CD14-positive monocyte (primary cell): Measurements from ENCODE around the gene SLC22A14. TPM values are rescaled to one million over a fixed set of nuclear protein-coding genes. Genes with fewer than 3 reads are reported as not detected.

Source experiments
- DNase-seq, 3 donors: peaks; one replicate each; pipeline ENCODE4 v3.0.0-alpha.2; 2011 to 2022
- H2AFZ ChIP-seq: 2 replicates; pipeline ENCODE4 v1.6.0; 2012; ENCODE audit warnings: mild to moderate bottlenecking, low read depth, low read length, inconsistent platforms; ENCODE audit not compliant: insufficient read depth, poor library complexity, severe bottlenecking
- H3K27ac ChIP-seq, 2 donors: 1 replicate in 1 of 2; 2 replicates in 1 of 2; pipeline ENCODE4 v1.5.1; 2012 to 2013; ENCODE audit warnings: low read length in 2 of 2, control low read depth in 1 of 2, inconsistent platforms in 1 of 2, low read depth in 1 of 2, mild to moderate bottlenecking in 1 of 2
- H3K27me3 ChIP-seq, 2 donors: one replicate each; pipeline versions ENCODE4 v1.6.0 to v1.6.1; 2011 to 2013; ENCODE audit warnings: low read length in 2 of 2; ENCODE audit not compliant: control insufficient read depth in 2 of 2, insufficient read depth in 2 of 2
- H3K36me3 ChIP-seq, 2 donors: replicated peaks in 1 of 2; 1 replicate in 1 of 2; 2 replicates in 1 of 2; pipeline versions ENCODE4 v1.5.1 to v1.6.1; 2012 to 2013; ENCODE audit warnings: low read length in 2 of 2, control low read depth in 1 of 2, inconsistent platforms in 1 of 2, mild to moderate bottlenecking in 1 of 2; ENCODE audit not compliant: insufficient read depth in 2 of 2, control insufficient read depth in 1 of 2
- H3K4me1 ChIP-seq, 2 donors: 1 replicate in 1 of 2; 2 replicates in 1 of 2; pipeline versions ENCODE4 v1.5.1 to v1.6.1; 2012 to 2013; ENCODE audit warnings: low read length in 2 of 2, control low read depth in 1 of 2, inconsistent platforms in 1 of 2, mild to moderate bottlenecking in 1 of 2, moderate library complexity in 1 of 2; ENCODE audit not compliant: insufficient read depth in 2 of 2, control insufficient read depth in 1 of 2
- H3K4me2 ChIP-seq: replicated peaks from 2 replicates; pipeline ENCODE3; 2012; ENCODE audit warnings: low read length, moderate library complexity, mild to moderate bottlenecking; ENCODE audit not compliant: poor library complexity, severe bottlenecking; ENCODE audit errors: extremely low read depth
- H3K4me3 ChIP-seq, 3 experiments: fragments of 200-600 bp in 1 of 3; sonication (generic) in 1 of 3; replicated peaks in 1 of 3; 1 replicate in 2 of 3; 2 replicates in 1 of 3; pipeline ENCODE4 v1.5.1; 2011 to 2013; ENCODE audit warnings: low read length in 3 of 3, mild to moderate bottlenecking in 3 of 3, control low read depth in 2 of 3, low read depth in 2 of 3, inconsistent platforms in 1 of 3, moderate library complexity in 1 of 3
- H3K79me2 ChIP-seq: 2 replicates; pipeline ENCODE4 v1.6.0; 2012; ENCODE audit warnings: mild to moderate bottlenecking, control low read depth, inconsistent platforms, low read length, moderate library complexity; ENCODE audit not compliant: insufficient read depth
- H3K9ac ChIP-seq: 2 replicates; pipeline ENCODE4 v1.6.0; 2017; ENCODE audit warnings: low read length, mild to moderate bottlenecking; ENCODE audit not compliant: insufficient read depth, poor library complexity, severe bottlenecking
- H3K9me3 ChIP-seq, 2 donors: replicated peaks in 1 of 2; 1 replicate in 1 of 2; 2 replicates in 1 of 2; pipeline versions ENCODE4 v1.5.1 to v1.6.1; 2012 to 2013; ENCODE audit warnings: low read length in 2 of 2, control low read depth in 1 of 2; ENCODE audit not compliant: control insufficient read depth in 1 of 2, insufficient read depth in 1 of 2
- H4K20me1 ChIP-seq: 2 replicates; pipeline ENCODE4 v1.6.0; 2012; ENCODE audit warnings: mild to moderate bottlenecking, low read length, control low read depth, moderate library complexity; ENCODE audit not compliant: insufficient read depth
- H3K27ac Mint-ChIP-seq, 7 donors: one replicate each; pipeline ENCODE4 v1.8.0; 2020; ENCODE audit warnings: mild to moderate bottlenecking in 7 of 7, mixed read lengths in 7 of 7, moderate library complexity in 6 of 7, inconsistent platforms in 2 of 7
- H3K27me3 Mint-ChIP-seq, 3 donors: one replicate each; pipeline ENCODE4 v1.8.0; 2021 to 2022; ENCODE audit warnings: low read depth in 3 of 3, mild to moderate bottlenecking in 3 of 3, mixed read lengths in 3 of 3, moderate library complexity in 3 of 3, inconsistent platforms in 1 of 3
- H3K36me3 Mint-ChIP-seq, 2 donors: one replicate each; pipeline ENCODE4 v1.8.0; 2020; ENCODE audit warnings: mixed read lengths in 2 of 2, inconsistent platforms in 1 of 2, mild to moderate bottlenecking in 1 of 2
- H3K4me1 Mint-ChIP-seq: one replicate; pipeline ENCODE4 v1.8.0; 2020; ENCODE audit warnings: mild to moderate bottlenecking, mixed read lengths
- H3K4me3 Mint-ChIP-seq, 2 donors: one replicate each; pipeline ENCODE4 v1.8.0; 2020; ENCODE audit warnings: mild to moderate bottlenecking in 2 of 2, mixed read lengths in 2 of 2, moderate library complexity in 1 of 2
- H3K9me3 Mint-ChIP-seq, 7 donors: one replicate each; pipeline ENCODE4 v1.8.0; 2020 to 2022; ENCODE audit warnings: mixed read lengths in 7 of 7, mild to moderate bottlenecking in 6 of 7, moderate library complexity in 6 of 7, inconsistent platforms in 2 of 7
- WGBS: methylation state at CpG from one replicate; pipeline ENCODE4 v1.1.5; 2013; ENCODE audit warnings: missing lambda C conversion rate; ENCODE audit not compliant: insufficient coverage; 5-methylcytosine and 5-hydroxymethylcytosine counted together
- intact Hi-C, 2 donors: fragments of 100-400 bp; cut with micrococcal nuclease; formaldehyde crosslinking; loops; one replicate each; pipeline versions ENCODE4 v1.15.0 to v1.15.1; 2023
- polyA plus RNA-seq, 3 donors: library from polyadenylated mRNA; depleted of rRNA in 1 of 3; unstranded in 2 of 3; stranded (reverse) in 1 of 3; fragments of 300-500 nt in 2 of 3; fragments of >200 nt in 1 of 3; fragmentation: Illumina TruSeq in 2 of 3; gene quantifications; 1 replicate in 2 of 3; 2 replicates in 1 of 3; pipeline ENCODE4 v1.2.3, GENCODE V29; 2012 to 2021
- TF ChIP-seq, protein P1 (sequence below): fragments of 200-600 bp; IDR thresholded peaks from one replicate; pipeline ENCODE4 v1.8.0; 2022; ENCODE audit warnings: antibody characterized with exemption, mild to moderate bottlenecking

SLC22A14 gene
- polyA plus RNA-seq, 3 donors, result 0.45 TPM; not detected in 2

DNA sequence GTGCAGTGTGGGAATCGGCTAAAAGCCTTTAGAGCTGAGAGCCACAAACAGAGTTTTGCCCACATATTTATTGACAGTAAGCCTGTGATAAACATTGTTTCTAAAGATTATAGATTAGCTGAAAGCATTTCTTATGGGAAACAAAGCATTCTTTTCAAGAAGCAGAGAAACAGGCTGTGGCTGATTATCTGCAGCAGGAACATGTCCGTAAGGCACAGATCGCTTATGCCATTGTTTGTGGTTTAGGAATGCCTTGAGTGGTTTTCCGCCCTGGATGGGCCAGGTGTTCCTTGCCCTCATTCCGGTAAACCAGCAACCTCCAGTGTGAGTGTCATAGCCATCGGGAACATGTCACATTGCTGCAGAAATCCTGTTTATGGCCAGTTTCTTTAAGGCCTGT lies 76.9 kb downstream of the SLC22A14 start:
- no peak overlapping the region for H2AFZ ChIP-seq
- no peak overlapping the region for H3K4me2 ChIP-seq
- TF ChIP-seq, protein P1, sequence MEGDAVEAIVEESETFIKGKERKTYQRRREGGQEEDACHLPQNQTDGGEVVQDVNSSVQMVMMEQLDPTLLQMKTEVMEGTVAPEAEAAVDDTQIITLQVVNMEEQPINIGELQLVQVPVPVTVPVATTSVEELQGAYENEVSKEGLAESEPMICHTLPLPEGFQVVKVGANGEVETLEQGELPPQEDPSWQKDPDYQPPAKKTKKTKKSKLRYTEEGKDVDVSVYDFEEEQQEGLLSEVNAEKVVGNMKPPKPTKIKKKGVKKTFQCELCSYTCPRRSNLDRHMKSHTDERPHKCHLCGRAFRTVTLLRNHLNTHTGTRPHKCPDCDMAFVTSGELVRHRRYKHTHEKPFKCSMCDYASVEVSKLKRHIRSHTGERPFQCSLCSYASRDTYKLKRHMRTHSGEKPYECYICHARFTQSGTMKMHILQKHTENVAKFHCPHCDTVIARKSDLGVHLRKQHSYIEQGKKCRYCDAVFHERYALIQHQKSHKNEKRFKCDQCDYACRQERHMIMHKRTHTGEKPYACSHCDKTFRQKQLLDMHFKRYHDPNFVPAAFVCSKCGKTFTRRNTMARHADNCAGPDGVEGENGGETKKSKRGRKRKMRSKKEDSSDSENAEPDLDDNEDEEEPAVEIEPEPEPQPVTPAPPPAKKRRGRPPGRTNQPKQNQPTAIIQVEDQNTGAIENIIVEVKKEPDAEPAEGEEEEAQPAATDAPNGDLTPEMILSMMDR, result no peak
- WGBS, result 100% methylated on average over 5 of the region's 6 CpGs
- DNase-seq, result no peak
- no peaks in the 10 kb centered on the region for H3K79me2 ChIP-seq
- Mint-ChIP-seq H3K27me3 (peaks cover 0 to 1% (median 0%) of the 10 kb centered on the region in 3 donors), H3K27ac (no peak overlapping the region), H3K36me3 (peaks cover 18 to 23% of the 10 kb centered on the region in 2 donors), H3K4me1 (peaks cover 3% of the 10 kb centered on the region), H3K4me3 (no peak overlapping the region), H3K9me3 (peaks cover 0 to 5% (median 2%) of the 10 kb centered on the region in 7 donors)
- H3K36me3 ChIP-seq, result peaks cover 2 to 5% of the 10 kb centered on the region in 2 donors
- H3K4me3 ChIP-seq, result no peak overlapping the region
- H3K9me3 ChIP-seq, result no peaks in the 10 kb centered on the region
- no peak overlapping the region for H3K27ac ChIP-seq
- H3K27me3 ChIP-seq, result no peaks in the 10 kb centered on the region
- no peak overlapping the region for H3K9ac ChIP-seq
- intact Hi-C loops, result no loop called here
- no peaks in the 10 kb centered on the region for H3K4me1 ChIP-seq
- H4K20me1 ChIP-seq, result no peaks in the 10 kb centered on the region

DNA sequence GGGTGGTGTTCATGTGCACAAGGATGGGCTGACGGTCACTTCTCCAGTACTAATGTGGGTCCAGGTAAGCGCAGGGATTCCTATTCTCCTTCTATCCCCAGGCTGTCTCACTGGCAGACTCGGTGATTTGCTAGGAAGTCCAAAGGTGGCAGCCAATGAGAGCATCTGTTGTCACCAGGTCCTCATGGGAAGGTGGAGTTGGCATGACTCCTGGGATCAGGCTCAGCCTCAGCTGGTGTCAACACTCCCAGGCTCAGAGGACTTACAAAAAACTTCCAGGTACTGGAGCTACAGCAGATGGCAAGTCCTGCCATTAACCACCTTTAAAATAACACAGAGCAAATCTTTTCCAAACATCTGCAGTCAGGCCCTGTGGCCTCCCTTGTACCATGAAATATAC lies 78.3 kb downstream of the SLC22A14 start:
- Mint-ChIP-seq H3K27ac (no peak overlapping the region), H3K9me3 (peaks cover 0 to 5% (median 2%) of the 10 kb centered on the region in 7 donors), H3K4me3 (no peak overlapping the region), H3K27me3 (peaks cover 0 to 1% (median 0%) of the 10 kb centered on the region in 3 donors), H3K36me3 (peaks cover 23 to 36% of the 10 kb centered on the region in 2 donors), H3K4me1 (no peaks in the 10 kb centered on the region)
- Histone ChIP-seq H3K4me3 (no peak overlapping the region), H3K79me2 (no peaks in the 10 kb centered on the region), H3K27ac (no peak overlapping the region), H3K9me3 (no peaks in the 10 kb centered on the region), H4K20me1 (no peaks in the 10 kb centered on the region), H3K9ac (no peak overlapping the region), H3K27me3 (no peaks in the 10 kb centered on the region), H3K4me2 (no peak overlapping the region), H2AFZ (no peak overlapping the region), H3K36me3 (peaks cover 2 to 5% of the 10 kb centered on the region in 2 donors), H3K4me1 (no peaks in the 10 kb centered on the region)
- no peak for DNase-seq
- 95% methylated on average over 3 of the region's 3 CpGs for WGBS
- intact Hi-C loops, result no loop called here
- TF ChIP-seq, protein P1, result no peak
